Smooth muscle cell (in vitro differentiated cells): ENCODE measurements around the gene XXYLT1. TPM values are rescaled to one million over a fixed set of nuclear protein-coding genes. Genes with fewer than 3 reads are reported as not detected.
A peak's percentile ranks its signal among the peaks of the same experiment; 100 is the strongest.

Experiments
- DNase-seq: peaks from one replicate; lab custom pipeline; 2025; ENCODE audit not compliant: unreplicated experiment; lab: John Stamatoyannopoulos, UW
- H2AFZ ChIP-seq: fragments of 200-600 bp; sonication (generic); 2 replicates; pipeline ENCODE4 v1.6.0; 2016; ENCODE audit warnings: antibody characterized with exemption, low read depth, mild to moderate bottlenecking
- H3F3A ChIP-seq: fragments of 200-600 bp; sonication (generic); 2 replicates; pipeline ENCODE4 v1.6.0; 2017; ENCODE audit warnings: antibody characterized with exemption, low read depth
- H3K27ac ChIP-seq: fragments of 200-600 bp; sonication (generic); 2 replicates; pipeline ENCODE4 v1.5.1; 2016; ENCODE audit warnings: low read depth, mild to moderate bottlenecking
- H3K27me3 ChIP-seq: fragments of 200-600 bp; sonication (generic); 2 replicates; pipeline ENCODE4 v1.6.1; 2016; ENCODE audit warnings: low read depth, mild to moderate bottlenecking
- H3K36me3 ChIP-seq: fragments of 200-600 bp; sonication (generic); 2 replicates; pipeline ENCODE4 v1.5.1; 2016; ENCODE audit warnings: low read depth
- H3K4me1 ChIP-seq: fragments of 200-600 bp; sonication (generic); 2 replicates; pipeline ENCODE4 v1.5.1; 2016; ENCODE audit warnings: low read depth
- H3K4me2 ChIP-seq: fragments of 200-600 bp; sonication (generic); 2 replicates; pipeline ENCODE4 v1.6.0; 2016; ENCODE audit warnings: mild to moderate bottlenecking
- H3K4me3 ChIP-seq: fragments of 200-600 bp; sonication (generic); 2 replicates; pipeline ENCODE4 v1.5.1; 2016; ENCODE audit warnings: mild to moderate bottlenecking
- H3K79me2 ChIP-seq: fragments of 200-600 bp; sonication (generic); 2 replicates; pipeline ENCODE4 v1.6.0; 2016; ENCODE audit warnings: low read depth, mild to moderate bottlenecking
- H3K9ac ChIP-seq: fragments of 200-600 bp; sonication (generic); 2 replicates; pipeline ENCODE4 v1.6.0; 2016; ENCODE audit warnings: low read depth
- H3K9me3 ChIP-seq: fragments of 200-600 bp; sonication (generic); replicated peaks from 2 replicates; pipeline ENCODE4 v1.5.1; 2016; ENCODE audit warnings: low read depth
- H4K20me1 ChIP-seq: fragments of 200-600 bp; sonication (generic); 2 replicates; pipeline ENCODE4 v1.6.0; 2016; ENCODE audit warnings: low read depth
- CTCF ChIP-seq: fragments of 200-600 bp; sonication (generic); IDR thresholded peaks from 2 replicates; pipeline ENCODE4 v1.5.1; 2017; ENCODE audit warnings: borderline replicate concordance, mild to moderate bottlenecking, antibody characterized with exemption; ENCODE audit not compliant: insufficient read depth, poor library complexity, severe bottlenecking
- WGBS: methylation state at CpG from one replicate; pipeline ENCODE4 v1.1.7; 2016; ENCODE audit warnings: low lambda C conversion rate; 5-methylcytosine and 5-hydroxymethylcytosine counted together
- polyA plus RNA-seq: library from polyadenylated mRNA; unstranded; fragments of >200 nt; fragmentation: Nextera tagmentation; extraction: Ambion mirVana; gene quantifications from 2 replicates; pipeline ENCODE4 v1.2.1, GENCODE V29; 2016
- total RNA-seq: library from RNA; depleted of rRNA; stranded (reverse); fragments of >200 nt; gene quantifications from 2 replicates; pipeline ENCODE4 v1.2.3, GENCODE V29; 2014

Gene XXYLT1
- total and polyA plus RNA-seq, 2 experiments from 2014 or later: 22.2 to 35.4 TPM

GRCh38 chr3:195156286-195156890 lies 114.6 kb downstream of the XXYLT1 start:
- H3K27me3 ChIP-seq: no peaks in the 10 kb centered on the region
- no peak overlapping the region for H3K4me3 ChIP-seq
- H3K9me3 ChIP-seq: no peaks in the 10 kb centered on the region
- no peak overlapping the region for H3K27ac ChIP-seq
- no peaks in the 10 kb centered on the region for H4K20me1 ChIP-seq
- H2AFZ ChIP-seq: no peak overlapping the region
- no peak overlapping the region for H3K4me2 ChIP-seq
- peaks cover 11% of the 10 kb centered on the region for H3F3A ChIP-seq
- H3K4me1 ChIP-seq: peaks cover 48% of the 10 kb centered on the region
- no peak for TF ChIP-seq CTCF
- H3K9ac ChIP-seq: no peak overlapping the region
- H3K36me3 ChIP-seq: no peaks in the 10 kb centered on the region
- WGBS: 89% methylated on average over 20 of the region's 20 CpGs
- no peak for DNase-seq
- no peaks in the 10 kb centered on the region for H3K79me2 ChIP-seq

GRCh38 chr3:195155570-195156241 lies 115.3 kb downstream of the XXYLT1 start:
- TF ChIP-seq CTCF: no peak
- Histone ChIP-seq H4K20me1 (no peaks in the 10 kb centered on the region), H3K4me1 (peaks cover 54% of the 10 kb centered on the region), H3K9me3 (no peaks in the 10 kb centered on the region), H3F3A (peaks cover 11% of the 10 kb centered on the region), H3K4me2 (peak overlapping the region; percentile 28), H2AFZ (no peak overlapping the region), H3K4me3 (no peak overlapping the region), H3K27me3 (no peaks in the 10 kb centered on the region), H3K27ac (peak overlapping the region; percentile 49), H3K9ac (no peak overlapping the region), H3K79me2 (no peaks in the 10 kb centered on the region), H3K36me3 (no peaks in the 10 kb centered on the region)
- WGBS: 88% methylated on average over 17 of the region's 17 CpGs
- no peak for DNase-seq

- Histone ChIP-seq H3K79me2 (no peaks in the 10 kb centered on the region), H2AFZ (no peak overlapping the region), H3K27me3 (no peaks in the 10 kb centered on the region), H3K4me1 (peaks cover 48% of the 10 kb centered on the region), H3K4me3 (no peak overlapping the region), H3K9me3 (no peaks in the 10 kb centered on the region), H3K4me2 (peak overlapping the region; percentile 28), H3K27ac (peak overlapping the region; percentile 49), H4K20me1 (no peaks in the 10 kb centered on the region), H3K9ac (no peak overlapping the region), H3K36me3 (no peaks in the 10 kb centered on the region), H3F3A (peaks cover 6% of the 10 kb centered on the region)
- DNase-seq: no peak
- no peak for TF ChIP-seq CTCF
- 26% methylated on average over 16 of the region's 16 CpGs for WGBS
Observed at GRCh38 chr3:195154793-195155535, 116.0 kb downstream of the XXYLT1 start.
